Endothelial cell of umbilical vein (primary cell): ENCODE results near the gene FAM120AOS.

Experiments used
- POLR2A ChIP-seq: IDR thresholded peaks from 2 replicates; pipeline ENCODE4 v1.6.1; 2012; ENCODE audit warnings: low read depth, mild to moderate bottlenecking, control low read depth, low read length
- POLR2AphosphoS5 ChIP-seq: IDR thresholded peaks from 2 replicates; pipeline ENCODE4 v1.6.1; 2012; ENCODE audit warnings: low read depth, mild to moderate bottlenecking, control low read depth, low read length, moderate library complexity; ENCODE audit not compliant: insufficient read depth

DNA sequence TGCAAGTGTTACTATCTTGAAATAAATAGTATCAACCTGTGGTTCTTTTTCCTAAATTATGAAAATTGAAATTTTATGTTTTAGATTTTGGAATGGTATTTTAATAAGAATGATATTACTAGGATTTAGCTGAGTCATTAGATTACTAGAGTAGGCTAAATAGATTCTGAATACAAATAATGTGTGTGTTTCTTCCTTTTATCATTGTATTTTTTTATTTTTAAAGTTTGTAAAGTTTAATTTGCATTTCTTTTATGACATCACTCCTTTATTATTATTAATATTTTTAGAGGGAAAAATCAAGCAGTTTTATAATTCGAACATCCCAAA is 8.0 kb upstream of the FAM120AOS start:
- TF ChIP-seq POLR2AphosphoS5 (no peak), POLR2A (no peak)
